Germinal center (tissue), 1 donor: ENCODE data around the gene IP6K2.

Experiments
- DNase-seq: peaks from one replicate; pipeline ENCODE4 v3.0.0; 2012; ENCODE audit warnings: mixed read lengths, low spot score

The IP6K2 gene

DNA sequence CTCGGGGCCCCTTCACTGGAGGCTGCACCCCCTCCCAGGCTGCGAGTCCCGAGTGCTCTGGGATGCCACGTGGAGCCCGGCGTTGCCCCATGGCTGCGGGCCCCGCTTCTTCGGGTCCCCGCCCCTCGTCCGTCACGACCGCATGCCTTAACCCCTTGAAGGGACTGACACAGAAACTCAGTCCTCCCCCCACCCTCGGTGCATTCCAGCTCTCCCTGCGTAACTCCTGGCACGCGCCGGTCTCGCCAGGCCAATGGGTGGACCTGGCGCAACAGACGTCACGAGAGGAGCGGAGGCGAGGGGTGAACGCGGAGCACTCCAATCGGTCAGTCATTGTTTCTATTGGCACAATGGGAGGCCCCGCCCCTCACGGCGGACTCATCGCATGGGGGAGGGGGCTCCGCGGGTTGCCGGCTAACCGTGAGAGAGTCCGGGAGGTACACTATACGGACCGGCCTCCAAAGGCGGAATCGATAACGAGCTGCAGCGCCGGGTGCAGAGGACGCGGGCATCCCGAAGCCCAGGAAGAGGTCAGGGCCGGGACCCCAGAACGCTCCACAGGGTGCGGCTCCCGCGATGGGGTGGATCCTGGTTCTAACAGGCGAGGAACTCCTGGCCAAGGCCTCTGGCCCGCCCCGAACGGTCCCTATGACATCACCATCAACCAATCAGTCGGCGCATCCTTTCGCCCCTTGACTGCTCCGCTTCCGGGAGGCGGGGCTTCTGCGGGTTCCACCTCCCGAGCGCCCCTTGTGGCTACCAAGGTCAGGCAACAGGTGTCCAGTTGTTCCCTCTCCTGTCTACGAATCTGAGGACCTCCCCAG lies 53.3 kb downstream of the IP6K2 start:
- peak; percentile 98 for DNase-seq

DNA sequence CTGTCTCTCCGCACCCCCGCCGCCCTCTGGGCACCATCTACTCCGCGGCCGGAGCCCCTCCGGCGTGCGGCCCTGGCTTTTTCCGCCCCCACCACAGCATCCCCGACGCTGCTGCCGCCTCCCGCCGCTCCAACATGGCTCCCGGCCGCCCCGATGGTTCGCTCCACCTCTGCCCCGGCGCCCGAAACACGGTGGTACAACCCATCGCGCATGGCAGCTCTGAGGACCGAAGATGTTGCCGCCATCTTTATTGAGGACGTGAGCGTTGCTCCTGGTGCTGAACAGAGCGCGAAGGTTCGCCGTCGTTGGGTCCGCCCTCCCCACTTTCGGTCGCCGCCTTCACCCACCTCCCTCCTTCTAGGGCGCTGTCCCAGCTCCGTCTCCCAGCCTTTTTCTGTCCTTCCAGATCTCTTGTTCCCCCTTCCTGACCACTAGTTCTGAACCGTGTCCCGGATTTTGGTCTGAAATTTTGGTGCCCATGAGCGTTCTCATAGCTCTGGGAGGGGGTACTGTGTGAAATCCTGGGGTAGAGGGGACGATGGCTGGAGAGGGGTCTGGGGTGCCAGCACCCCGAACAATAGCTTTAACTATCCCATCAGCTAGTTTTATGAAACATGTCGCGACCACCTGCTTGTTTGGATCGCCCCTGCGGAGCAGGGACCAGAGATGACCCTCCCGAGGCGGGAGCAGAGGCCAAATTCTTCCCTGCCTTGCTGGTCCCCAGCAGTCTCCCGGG lies 54.1 kb downstream of the IP6K2 start, which contains the start of gene CELSR3:
CELSR3 (minus strand) TSS at position 134 of the 736 bp plus-strand sequence. CDS start 252 bp downstream, outside the sequence.
- peak; percentile 62 for DNase-seq

DNA sequence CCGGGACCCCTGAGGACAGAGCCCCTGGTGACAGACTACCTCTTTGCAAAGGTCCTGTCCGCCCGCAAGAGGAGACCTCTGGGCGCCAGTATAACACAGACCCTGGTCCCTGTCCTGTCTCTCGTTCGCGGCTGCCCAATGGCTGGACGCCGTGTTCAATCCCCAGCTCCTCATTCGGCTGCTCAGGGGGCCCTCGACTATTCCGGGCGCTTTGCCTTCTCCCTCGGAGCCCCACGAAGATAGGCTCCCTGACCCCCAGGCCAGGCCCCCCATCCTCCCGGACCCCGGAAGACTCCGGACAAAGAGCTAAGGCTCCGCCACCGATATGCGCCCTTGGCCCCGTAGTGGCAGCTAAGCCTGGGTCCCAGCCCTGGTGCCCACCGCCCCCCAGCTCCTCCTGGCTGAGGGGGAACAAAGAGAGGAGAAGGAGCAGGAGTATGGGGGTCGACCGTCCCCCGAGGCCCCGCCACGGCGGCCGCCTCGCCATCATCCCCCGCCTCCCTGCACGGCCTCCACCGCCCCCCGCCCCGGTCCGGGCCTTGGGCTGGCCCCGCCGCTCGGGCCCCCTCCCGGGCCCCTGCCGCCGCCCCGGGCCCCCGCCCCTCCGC lies 54.8 kb downstream of the IP6K2 start:
- DNase-seq: no peak

DNA sequence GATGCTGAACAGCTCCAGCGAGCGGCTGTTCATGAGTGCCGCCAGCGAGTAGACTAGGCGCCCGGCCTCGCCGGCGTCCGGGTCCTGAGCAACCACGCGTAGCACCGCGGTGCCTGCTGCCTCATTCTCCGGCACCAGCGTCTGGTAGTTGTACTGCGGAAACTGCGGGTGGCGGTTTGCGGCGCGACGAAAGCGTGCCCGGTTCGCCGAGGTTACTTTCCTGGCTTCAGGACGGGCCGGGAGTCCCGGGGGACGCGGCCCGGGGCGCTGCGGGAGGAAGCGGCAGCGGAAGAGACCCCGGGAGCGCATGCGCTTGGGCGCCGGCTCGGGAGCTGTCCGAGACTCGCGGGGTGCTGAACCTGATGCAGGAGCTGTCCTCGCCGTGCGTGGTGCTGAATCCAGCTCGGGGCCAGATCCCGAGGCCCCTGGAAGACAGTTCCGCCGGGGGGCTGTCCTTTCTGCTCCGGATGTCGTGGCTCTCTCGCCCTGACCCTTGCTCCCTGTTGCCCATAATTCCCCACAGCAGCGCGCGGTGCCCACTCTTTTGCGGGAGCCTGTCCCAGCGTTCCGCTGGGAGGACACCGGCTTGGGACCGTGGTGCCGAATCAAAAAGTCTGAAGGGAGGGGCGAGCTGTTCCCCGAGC lies 55.4 kb downstream of the IP6K2 start:
- peak; percentile 89 for DNase-seq

DNA sequence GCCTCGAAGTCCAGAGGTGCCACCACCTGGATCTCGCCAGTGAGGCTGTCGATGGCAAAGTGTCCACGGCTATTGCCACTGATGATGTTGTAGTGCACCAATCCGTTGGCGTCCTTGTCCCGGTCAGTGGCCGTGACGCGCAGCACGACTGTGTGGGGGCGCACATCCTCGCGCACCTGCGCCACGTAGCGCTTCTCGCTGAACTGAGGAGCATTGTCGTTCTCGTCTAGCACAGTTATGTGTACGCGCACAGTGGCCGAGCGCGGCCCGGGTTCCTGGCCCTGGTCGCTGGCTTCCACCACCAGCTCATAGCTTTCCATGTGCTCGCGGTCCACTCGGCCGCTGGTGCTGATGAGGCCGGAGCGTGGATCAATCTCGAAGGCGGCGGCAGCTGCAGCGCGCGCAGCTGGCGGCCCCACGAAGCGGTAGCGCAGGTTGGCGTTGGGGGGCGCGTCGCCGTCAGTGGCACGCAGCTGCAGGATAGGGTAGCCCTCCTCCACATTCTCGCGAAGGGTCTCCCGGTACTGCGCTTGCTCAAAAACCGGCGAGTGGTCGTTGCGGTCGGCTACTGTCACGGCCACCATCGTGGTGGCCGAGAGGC lies 56.1 kb downstream of the IP6K2 start:
- DNase-seq: no peak

DNA sequence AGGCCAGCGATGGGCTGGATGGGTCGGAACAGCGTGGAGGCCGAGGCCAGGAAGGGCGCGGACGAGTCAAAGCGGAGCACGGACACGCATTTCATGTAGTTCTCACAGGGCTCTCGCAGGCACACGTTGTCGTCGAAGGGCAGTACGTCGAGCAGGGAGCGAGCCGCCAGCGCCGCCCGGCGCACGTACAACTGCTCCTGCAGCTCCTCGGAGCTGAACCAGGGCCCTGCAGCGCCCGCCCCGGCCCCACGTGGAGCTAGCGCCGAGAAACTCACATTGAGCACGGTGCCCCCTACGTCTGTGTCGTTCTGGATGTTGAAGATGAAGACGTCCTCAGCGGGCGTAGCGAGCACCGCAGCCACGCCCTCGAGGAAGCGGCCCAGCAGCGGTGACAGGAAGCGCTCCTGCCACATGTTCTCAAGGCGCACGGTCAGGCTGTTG lies 60.2 kb downstream of the IP6K2 start:
- no peak for DNase-seq

DNA sequence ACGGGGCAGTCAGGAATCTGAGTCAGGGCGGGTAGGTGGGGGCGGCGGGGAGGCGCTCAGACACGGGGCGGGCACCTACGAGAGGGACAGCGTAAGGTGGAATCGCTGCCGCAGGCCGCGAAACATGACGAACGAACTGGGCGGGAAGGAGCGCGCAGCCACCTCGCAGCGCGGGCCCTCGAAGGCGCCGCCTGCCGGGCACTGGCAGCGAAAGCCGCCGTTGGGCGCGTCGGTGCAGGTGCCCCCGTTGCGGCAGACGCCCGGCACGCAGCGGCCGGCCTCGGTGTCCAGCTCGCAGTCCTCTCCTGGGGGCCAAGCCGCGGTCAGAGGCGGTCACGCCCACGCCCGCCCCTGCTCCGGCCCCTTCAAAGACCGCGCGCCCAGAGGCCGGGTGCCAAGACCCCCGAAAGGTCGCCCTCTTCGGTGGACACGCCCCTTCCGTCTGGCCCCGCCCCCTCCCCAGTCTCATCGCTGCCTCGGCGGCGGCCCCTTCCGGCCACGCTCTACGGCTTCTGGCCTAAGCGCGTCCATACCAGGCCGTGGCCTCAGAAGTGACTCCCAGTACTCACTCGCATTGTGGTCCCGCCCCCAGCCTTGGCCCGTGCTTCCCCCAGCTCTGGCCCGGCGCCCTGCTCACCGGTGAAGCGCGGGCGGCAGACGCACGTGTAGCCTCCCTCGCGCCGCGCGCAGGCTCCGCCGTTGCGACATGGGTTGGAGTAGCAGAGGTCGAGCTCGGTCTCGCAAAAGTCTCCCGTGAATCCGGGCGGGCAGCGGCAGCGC lies 60.8 kb downstream of the IP6K2 start:
- peak; percentile 92 for DNase-seq

DNA sequence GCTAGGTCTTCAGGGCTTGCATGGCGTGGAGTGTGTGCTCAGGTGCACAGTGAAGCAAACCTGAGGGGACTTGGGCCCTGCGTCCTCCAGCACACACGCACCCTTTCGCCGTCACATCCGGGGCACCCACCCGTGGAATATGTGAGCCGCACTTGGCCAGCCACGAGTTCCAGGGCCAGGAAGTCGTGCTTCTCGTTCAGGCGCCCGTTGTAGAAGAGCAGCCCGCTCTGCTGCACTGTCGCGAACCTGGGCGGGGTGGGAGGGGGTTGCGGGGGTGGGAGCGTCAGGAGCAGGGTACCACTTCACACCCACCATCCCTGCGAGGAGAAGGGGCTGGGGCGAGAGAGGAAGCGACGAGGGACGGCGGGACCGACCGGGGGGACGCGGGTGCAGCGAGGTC lies 61.4 kb downstream of the IP6K2 start:
- peak; percentile 67 for DNase-seq

DNA sequence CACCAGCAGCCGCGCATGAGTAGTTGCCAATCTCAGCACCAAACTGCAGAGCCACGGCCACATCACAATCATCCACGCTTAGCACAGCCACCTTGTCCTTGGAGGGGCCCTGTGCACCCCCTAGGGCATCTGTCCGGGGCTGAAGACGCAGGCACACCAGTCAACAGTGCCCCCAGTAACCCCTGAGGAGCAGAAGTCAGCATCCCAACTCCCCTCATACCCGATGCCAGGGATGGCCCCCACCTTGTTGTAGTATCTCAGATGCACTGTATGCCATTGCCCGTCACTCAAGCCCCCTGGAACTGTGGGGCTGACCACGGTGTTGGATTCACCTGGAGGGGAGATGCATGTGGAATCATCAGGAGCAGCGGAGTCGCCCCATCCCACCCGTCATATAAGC lies 62.0 kb downstream of the IP6K2 start:
- no peak for DNase-seq

DNA sequence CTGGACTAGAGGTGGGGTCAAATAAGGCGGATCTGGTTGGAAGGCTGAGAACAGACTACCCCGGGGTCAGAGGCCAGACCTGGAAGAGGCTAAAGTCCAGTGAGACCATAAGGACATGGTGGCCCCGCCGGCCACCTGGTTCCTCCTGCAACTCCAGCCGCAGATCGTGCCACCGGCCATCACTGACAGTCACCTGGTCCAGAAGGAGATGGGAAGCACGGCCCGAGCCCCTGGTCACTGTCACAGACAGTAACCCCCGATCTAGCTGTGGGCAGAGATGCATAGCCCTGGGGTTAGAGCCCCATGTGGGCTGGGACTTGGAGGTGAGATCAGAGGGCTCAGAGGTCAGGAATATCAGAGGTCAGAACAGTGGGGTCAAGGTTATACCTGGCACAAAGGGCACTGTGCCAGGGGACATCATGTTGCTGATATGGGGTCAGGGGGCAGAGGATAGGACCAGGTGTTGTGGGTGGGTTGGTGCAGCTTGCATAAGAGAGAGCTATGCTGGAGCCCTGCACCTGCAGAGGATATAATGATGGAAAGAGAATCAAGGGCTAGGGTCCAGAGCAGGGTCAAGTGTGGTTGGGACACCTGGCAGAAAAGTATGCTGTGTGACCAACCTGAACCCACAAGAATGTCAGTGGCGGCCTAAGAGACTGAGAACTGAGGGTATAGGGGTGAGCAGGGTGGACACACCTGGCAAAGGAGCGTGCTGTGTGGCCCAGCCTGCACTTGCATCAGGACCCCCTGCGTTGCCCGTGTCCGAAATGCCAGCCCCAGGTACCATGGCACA lies 63.9 kb downstream of the IP6K2 start:
- DNase-seq: no peak

DNA sequence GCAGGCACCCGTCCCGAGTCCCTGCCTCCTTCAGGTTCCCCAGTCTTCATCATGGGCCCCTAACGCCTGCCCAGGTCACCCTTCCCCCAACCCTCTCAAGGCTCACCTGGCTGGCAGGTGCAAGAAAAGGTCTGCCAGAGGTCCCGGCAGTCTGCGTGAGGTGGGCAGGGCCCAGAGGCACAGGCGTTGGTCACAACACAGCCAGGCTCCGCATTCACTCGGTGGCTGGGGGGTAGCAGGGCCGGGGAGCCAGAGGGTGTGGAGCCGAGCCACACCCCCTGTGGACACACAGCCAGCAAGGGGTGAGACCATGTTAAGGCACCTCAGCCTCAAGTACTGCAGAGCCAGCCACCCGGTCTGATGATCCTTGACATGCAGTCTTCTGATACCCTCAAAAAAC lies 65.2 kb downstream of the IP6K2 start:
- no peak for DNase-seq

DNA sequence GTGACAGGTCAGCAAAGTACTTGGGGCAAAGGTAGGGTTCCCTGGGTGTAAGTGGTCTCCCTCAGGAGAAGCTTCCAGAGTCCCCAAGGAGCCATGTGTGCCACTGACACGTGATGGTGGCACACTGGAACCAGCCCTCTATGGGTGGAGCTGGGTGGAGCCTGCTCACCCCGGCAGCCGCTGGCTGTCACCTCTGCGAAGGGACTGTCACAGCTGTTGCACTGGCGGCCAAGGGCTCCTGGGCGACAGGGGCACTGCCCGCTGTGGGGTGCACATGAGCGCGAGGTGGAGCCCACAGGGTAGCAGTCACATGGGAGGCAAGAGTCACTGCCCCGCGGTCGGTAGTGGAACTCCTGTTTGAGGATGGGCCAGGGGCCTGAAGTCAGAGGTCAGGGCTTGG lies 66.3 kb downstream of the IP6K2 start:
- no peak for DNase-seq

DNA sequence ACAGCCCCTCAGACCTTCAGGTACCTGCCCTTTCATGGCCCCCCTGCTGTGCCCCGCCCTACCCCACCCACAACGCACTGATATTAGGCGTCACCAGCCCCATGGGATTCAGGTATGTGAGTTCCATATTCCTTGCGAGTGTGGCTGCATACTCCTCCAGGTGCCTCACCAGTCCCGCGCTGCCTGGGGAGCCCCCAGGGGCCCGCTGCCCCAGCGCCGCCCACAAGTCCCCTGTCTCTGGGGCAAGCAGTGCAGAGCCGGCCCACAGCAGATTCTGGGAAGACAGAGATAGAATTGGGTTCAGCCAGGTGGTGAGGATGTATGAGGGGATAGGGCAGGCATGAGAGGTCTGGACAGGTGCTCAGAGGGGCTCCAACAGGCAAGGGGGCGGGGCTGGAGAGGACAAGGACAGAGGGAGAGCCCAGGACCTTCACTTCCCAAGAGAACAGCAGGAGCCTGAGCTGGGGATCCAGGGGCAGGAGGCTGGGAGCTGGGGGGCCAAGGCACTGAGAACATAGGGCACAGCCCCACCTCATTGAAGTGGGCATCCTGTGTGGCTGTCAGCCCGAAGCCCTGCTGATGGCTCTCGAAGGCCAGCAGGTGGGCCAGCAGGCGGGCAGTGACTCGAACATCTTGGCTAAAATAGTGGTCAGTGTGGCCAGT lies 68.7 kb downstream of the IP6K2 start:
- no peak for DNase-seq

DNA sequence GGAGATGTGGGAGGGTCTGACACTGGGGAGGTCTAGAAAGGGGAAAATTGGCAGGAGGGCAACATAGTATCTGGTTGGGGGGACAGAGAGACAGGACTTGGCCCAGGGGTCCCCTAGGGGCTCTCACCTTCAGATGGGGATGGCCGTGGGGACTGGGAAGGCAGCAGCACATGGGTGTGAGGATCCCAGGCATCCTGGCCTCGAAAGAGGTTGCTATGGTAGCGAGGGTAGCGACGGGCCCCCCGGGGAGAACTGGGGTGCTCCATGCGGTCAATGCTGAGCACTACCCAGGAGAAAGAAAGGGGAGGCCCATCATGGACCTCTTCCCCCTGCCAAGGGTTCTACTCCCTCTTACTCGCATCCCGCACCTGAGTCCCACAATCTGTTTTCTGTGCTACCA lies 69.3 kb downstream of the IP6K2 start:
- no peak for DNase-seq

DNA sequence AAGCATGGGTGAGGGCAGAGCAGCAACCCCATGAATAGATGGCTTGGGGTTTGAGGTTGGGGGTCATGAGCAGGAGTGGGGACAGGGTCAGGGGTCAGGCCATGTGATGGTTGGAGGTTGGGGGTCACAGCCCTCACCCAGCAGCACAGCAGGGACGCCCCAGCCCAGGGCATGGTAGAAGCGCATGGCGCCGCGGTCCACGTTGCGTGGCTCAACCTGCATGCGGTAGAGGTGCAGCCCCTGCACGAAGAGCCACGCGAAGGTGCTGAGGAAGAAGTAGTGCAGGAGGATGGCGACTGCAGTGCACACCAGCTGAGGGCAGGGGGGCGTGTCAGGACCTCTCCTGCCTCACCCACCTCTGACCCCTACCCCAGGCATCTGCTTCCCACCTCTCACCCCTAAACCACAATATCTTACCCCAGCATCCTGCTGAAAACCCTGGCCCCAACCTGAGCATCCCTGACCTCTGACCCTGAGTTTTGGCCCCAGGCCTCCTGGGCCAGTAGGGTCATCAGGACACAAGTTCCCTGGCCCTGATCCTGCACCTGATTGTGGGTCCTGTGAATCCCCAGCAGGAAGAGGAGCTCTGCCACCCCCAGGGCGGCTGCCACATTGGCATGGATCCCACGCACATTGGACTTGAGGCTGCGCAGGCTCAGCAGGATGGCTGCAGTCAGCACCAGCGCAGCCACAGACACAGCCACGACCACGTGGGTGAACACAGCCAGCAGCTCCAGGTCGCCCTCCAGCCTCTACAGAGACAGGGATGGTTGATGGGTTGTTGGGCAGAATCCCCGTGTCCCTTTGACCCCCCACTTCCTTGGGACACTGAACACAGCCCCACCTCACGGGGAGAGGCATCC lies 71.9 kb downstream of the IP6K2 start:
- DNase-seq: no peak

DNA sequence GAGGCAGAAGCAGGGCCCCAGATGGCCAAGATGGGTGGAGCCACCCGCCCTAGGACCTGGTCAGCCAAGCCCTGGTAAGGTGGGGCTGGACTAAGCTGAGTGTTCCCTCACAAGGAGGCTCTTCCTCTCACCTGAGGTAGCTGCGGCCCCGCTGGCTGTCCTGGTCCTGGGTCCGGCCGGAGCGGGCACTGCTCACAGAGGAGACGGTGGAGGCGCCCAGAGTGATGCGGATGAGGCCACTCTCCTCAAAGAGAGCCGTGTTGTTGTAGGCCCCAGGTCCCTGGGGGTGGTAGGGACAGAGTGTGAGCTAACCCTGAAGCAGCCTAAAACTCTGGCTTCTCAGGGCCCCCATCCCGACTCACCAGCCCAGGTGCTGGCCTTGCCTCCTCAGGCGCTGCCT lies 74.4 kb downstream of the IP6K2 start:
- DNase-seq: no peak

DNA sequence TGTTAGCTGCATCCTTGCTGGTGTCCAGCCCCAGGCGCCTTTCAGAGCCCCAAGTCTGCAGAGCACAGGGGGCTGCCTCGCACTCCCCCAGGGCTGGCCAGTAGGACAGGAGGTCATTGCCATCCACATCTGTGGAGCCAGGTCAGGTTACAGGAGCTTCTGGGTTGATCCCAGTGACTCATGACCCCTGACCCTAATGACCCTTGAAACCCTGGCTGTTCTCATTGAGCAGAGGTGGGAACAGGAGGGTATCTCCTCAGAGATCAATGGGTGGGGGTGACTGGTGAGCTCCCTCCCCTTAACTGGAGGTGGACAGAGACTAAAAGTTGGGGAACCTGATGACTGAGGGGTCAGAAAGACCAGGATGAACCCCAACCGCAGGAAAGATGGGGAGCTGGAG lies 75.6 kb downstream of the IP6K2 start:
- DNase-seq: no peak

DNA sequence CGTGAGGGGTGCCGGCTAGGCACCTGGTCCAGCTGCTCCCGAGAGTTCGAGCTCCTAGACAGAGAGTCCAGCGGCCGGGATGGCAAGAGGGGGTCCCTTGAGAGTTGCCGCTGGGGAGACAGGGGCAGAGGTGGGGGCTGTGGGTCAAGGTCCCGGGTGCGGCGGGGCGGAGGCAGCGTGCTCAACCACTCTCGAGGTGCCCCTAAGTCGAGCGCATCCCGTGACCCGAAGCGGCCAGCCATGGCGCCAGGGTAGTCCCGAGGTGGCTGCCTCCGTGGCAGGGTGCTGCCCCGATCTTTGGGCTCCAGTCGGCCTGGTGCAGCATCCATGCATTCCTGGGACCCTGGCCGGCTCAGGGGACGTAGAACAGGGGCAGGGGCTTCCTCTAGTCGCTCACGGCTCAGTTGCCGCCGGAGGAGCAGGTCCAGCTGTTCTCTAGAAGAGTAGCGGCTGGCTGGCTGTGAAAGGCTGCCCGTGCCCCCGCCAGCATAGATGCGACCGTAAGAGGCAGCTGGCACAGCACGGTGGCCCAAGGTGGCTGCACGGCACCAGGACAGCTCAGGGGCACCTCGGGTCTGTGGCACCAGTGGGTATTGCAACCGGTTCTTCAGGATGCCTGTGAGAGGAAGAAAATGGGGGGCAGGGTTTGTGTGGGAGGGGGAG lies 76.9 kb downstream of the IP6K2 start:
- DNase-seq: no peak
